Measurements from ENCODE around the gene KIF3C. TPM values are rescaled to one million over a fixed set of nuclear protein-coding genes. Genes with fewer than 3 reads are reported as not detected.

KIF3C gene
- total and polyA plus RNA-seq, 9 of the 15 experiments (the other 6 are each of a cell fraction or from before 2014, with no cell fraction given): 0.69 to 6.7 (median 3.3) TPM

GRCh38 chr2:26025509-26025908 is 43.2 kb upstream of the KIF3C start:
- intact Hi-C loops (cut with micrococcal nuclease): no loop called here
- no peaks in the 10 kb centered on the region for H3K9me3 ChIP-seq (replicated peaks; ENCODE audit: control insufficient read depth, insufficient read depth, low read depth, low read length)
- no peaks in the 10 kb centered on the region for H3K9me1 ChIP-seq (ENCODE audit: control insufficient read depth, insufficient read depth, low read length)
- H3K9ac ChIP-seq (ENCODE audit: insufficient read depth in 1 of 2, low read depth in 2 of 2, low read length in 2 of 2): no peak overlapping the region
- no peaks in the 10 kb centered on the region for H3K27me3 ChIP-seq (ENCODE audit: control insufficient read depth in 2 of 2, insufficient read depth in 2 of 2, low read length in 2 of 2)
- no peak overlapping the region for H3K27ac ChIP-seq (ENCODE audit: extremely low read depth, low read depth, low read length)
- DNase-seq (ENCODE audit: extremely low read depth in 1 of 4, low spot score in 3 of 4): no peak
- no peak overlapping the region for H3K4me3 ChIP-seq
- TF ChIP-seq REST (IDR thresholded peaks at IDR 0.05; ENCODE audit: borderline replicate concordance): no peak
- no peak for TF ChIP-seq REST (CRISPR knock-in tag; IDR thresholded peaks at IDR 0.05; ENCODE audit: low read depth)
- TF ChIP-seq ZC3H8 (IDR thresholded peaks at IDR 0.05): no peak
- no peak for TF ChIP-seq HNRNPL (IDR thresholded peaks at IDR 0.05; ENCODE audit: low read depth, low read length)
- no peak for TF ChIP-seq EZH2 (IDR thresholded peaks at IDR 0.05; ENCODE audit: borderline replicate concordance, low read depth, low read length)
- no peak for TF ChIP-seq DDX20 (tag; IDR thresholded peaks at IDR 0.05; ENCODE audit: low read depth)
- no peak for TF ChIP-seq XRCC3 (IDR thresholded peaks at IDR 0.05)
- BruUV-seq (replicated peaks): no TSS peak
- CTCF ChIA-PET (ENCODE audit: low intra/inter-chr PET ratio): no interaction called here
- no peak overlapping the region for H2AFZ ChIP-seq (ENCODE audit: low read depth, low read length)
- in situ Hi-C loops (cut with MboI): no loop called here
- H4K20me1 ChIP-seq (replicated peaks; ENCODE audit: control insufficient read depth, insufficient read depth, low read length): no peaks in the 10 kb centered on the region
- ATAC-seq: no peak
- FAIRE-seq: no peak
- H3K4me1 ChIP-seq (replicated peaks in 1 of 2; ENCODE audit: control insufficient read depth in 2 of 2, insufficient read depth in 2 of 2, low read length in 2 of 2): no peaks in the 10 kb centered on the region; a peak in 1 of 5 replicates
- H3K4me2 ChIP-seq (ENCODE audit: insufficient read depth, low read length): no peak overlapping the region
- H3K79me2 ChIP-seq (ENCODE audit: control insufficient read depth, insufficient read depth, low read length): no peaks in the 10 kb centered on the region
- POLR2A ChIA-PET: interaction anchor here (0.6 to 3.7 kb wide), 4 partner anchors 8 to 28 kb away, joined by 3 to 18 read pairs (median 4); partner anchors contain the start of gene RAB10
- no peaks in the 10 kb centered on the region for H3K36me3 ChIP-seq (ENCODE audit: control insufficient read depth, insufficient read depth, low read length)
